ENCODE data around the gene TAF3.

TAF3 gene

DNA sequence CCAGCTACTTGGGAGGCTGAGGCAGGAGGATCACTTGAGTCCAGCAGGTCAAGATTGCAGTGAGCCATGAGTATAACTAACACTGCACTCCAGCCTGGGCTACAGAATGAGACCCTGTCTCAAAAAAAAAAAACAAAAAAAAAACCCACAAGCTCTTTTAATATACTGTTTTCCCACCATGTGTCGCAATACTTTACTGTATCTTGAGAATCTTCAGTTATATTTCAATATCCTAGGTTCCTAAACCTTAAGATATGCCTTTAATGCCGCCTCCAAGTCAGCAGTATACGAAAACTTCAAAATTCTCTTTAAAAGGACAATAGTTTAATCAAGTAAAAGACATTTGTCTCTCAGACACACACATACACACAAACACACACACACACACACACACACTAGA is 62.8 kb downstream of the TAF3 start:
- DNase-seq, result no peak

GRCh38 chr10:7886056-7886455 is 67.8 kb downstream of the TAF3 start:
- no peak for DNase-seq

DNA sequence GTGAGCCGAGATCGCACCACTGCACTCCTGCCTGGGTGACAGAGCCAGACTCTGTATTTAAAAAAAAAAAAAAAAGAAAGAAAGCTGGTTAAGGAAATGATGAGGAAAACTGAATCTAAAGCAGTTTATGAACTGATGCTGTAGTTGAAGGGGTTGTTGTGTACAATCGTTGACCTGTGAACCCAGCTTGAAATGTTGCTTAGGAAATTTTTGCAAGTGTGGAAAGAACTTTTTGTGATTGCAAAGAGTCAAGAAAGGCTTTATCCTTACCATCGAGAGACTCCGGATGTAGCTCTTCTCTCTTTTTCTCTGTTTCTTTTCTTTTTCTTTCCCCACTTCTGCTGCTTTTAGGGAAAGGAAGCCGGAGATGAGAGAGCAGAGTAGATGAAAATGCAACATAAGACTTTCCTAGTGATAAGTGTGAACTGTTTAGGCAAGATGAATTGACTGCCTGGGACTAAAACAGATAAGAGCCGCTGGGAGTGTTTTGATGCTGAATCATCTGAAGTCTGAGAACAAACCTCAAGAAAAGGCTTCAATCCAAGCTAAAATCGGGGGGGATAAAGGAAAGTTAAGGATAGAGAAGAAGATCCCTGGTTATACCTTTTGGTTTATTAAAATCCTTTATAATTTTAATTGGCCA is 69.0 kb downstream of the TAF3 start:
- DNase-seq, result no peak

DNA sequence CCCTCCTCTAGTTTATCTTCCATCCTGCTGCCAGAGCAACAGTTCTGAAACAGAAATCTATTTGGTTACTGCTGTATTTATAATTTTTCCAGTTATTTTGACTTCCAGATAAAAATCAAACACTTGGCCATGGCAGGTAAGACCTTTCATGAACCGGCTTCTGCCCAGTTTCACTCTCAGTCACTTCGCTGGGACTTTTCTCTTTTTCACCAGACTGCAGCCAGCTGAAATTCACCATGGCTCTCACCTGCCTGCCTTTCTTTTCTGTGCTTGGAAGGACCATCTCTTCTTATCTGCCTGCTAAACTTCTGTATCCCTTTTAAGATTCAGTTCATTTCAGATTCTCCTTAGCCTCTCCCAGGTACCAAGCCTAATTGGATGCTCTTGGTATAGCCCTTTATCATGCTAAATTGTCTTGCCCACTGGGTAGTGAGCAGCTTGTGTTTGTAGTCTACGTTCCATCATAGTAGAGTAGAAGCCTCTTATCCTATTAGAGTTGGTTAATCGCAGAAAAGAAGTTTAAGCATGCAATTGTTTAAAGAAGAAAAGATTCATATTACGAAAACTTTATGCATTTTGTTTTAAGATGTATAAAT is 71.7 kb downstream of the TAF3 start:
- no peak for DNase-seq

DNA sequence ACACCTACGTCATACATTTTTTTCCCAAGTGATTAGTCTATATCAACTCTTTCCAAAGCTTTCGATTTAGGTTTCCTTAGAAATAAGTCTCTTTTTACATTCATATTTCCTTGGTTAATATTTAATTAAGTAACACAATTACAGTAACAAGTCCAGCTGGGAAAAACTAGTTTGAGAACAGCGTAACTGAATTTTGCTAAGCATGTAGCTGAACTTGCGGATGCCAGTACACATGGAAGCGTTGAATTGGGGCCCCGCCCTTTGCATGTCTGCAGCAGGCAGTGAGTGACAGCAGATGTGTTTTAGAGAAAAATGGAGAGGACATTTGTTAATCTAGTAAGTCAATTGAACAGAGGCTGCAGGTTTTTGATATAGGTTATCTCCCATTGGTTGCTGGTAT is 72.5 kb downstream of the TAF3 start:
- DNase-seq, result no peak

- no peak for DNase-seq
Measured at GRCh38 chr10:7891634-7892033, 73.3 kb downstream of the TAF3 start.

GRCh38 chr10:7892146-7892545 is 73.8 kb downstream of the TAF3 start:
- no peak for DNase-seq

DNA sequence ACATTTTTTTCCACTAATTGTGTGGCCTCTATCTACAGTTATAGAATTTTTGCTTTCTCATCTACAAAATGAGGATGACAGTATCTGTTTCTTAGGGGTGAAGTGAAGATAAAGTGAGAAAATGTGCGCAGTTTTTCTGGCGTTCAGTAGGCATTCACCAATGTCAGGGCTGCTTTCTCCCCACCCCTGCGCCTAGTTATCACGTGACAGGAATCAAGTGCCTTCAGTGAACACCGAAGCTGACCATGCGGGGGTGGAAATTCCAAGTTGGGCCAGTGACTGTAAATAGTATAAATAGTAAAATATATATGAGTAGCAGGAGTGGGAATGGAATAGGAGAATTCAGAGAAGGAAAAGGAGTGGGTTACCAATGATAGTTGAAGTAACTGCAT is 77.4 kb downstream of the TAF3 start:
- no peak for DNase-seq

DNA sequence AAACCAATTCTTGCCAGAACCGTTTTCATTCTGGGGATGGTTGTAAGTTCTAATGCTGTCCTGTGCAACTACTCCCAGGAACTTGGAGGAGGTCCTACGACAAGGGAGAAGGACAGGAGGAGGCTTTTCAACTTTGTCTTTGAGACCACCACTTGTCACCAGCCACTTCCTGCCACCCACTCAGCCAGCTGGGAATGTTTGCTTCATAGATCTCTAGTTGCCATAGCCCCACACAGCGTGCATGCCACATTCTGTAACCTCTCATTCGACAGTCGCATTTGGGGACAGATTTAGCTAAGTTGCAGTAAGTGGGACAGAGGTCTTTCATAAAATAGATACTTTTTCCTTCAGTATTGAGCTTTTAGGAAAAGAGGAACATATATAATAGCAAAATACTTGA is 78.0 kb downstream of the TAF3 start:
- DNase-seq, result no peak

- no peak for DNase-seq
Measured at GRCh38 chr10:7901256-7901655, 83.0 kb downstream of the TAF3 start.

DNA sequence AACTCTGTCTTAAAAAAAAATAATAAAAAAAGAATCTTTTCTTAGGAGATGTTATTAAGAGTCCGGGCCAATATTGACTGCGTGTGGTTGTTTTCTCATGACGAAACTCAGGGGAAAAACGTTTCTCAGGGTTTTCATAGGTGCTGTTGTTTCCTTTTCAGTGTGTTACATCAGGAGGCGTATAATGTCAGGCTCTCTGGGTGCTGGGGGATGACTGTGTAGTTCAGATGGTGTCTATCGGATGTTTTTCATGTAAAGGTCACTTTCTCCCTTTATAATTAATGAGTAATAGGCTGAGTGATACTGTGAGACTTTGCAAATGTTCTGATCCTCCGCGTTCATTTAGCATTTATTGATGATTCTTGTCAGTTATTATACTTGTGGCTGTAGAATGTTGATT is 84.1 kb downstream of the TAF3 start:
- DNase-seq, result no peak

- no peak for DNase-seq
Measured at GRCh38 chr10:7903851-7904250, 85.5 kb downstream of the TAF3 start.

GRCh38 chr10:7906128-7906527 is 87.8 kb downstream of the TAF3 start:
- DNase-seq, result no peak

DNA sequence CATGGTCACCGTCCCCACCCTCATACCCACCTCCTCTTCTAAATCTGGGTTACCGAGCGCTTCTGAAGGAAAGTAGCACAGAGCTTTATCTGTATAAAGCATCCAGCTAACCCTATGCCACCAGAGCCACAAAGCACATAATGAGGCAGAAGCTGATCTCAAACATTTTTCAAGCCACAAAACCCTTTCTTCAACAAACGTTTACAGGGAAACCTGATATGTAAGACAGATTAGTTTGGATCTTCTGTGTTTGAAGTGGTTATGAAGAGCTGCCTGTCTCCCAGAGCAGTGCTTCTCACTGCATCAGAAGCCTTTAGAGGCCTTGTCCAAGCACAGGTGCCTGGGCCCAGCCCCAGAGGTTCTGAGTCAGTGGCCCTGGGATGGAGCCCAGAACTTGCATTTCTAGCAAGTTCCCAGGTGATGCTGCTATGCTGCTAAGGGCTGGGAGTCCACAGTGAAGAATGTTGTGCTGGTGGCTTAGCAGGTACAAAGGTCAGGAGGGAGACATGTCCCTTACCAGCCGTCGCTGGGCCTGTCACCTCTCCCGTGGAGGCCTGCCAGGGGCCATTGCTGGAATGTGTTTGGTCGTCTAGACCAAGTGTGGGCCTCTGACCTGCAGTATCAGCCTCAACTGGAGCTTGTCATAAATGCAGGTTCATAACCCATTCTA is 90.4 kb downstream of the TAF3 start:
- DNase-seq, result no peak

GRCh38 chr10:7913126-7913872 is 95.0 kb downstream of the TAF3 start:
- DNase-seq, result no peak

DNA sequence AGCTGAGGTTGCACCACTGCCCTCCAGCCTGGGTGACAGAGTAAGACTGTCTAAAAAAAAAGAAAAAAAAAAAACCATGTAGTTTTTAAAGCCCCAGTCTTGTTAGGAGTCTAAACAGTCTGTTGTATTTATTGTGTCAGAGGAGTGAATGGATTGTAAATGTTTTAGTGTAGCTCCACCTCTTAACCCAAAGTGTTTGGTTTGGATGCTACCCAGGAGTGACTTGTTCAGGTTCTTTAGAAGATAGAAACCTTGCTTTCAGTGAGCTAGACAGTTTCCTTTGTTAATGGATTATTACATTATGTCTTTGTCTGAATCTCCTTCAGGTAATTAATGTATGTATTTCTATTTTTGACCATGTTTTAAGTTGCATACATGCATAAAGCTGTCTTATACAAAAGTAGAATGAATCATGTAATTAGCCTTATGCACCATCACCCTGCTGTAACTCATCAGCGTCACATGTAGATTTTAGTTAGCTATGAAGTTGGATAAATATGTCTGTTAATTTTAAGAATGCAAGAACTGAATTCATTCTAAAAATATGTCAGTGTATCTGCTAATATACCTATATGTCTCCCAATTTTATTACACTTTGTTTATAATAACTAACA is 97.7 kb downstream of the TAF3 start:
- no peak for DNase-seq

GRCh38 chr10:7917736-7918135 is 99.4 kb downstream of the TAF3 start:
- DNase-seq, result no peak

DNA sequence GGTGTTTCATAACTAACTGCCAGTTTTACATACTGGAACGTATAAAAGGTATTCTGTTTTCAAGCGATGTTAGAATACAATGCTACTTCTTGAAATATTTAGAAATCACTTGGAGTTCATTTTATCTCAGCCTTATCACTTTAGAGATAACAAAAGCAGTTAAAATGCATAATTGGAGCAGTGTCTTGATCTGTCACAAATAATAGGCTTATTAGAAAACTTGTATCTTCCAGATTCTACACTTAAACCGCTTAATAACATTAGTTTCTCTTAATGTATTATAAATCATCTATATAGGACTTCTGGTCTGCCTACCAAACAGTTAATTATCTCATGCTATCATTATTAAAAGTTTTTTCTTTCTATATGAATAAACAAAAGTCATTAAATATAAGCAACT is 104.4 kb downstream of the TAF3 start:
- DNase-seq, result no peak

DNA sequence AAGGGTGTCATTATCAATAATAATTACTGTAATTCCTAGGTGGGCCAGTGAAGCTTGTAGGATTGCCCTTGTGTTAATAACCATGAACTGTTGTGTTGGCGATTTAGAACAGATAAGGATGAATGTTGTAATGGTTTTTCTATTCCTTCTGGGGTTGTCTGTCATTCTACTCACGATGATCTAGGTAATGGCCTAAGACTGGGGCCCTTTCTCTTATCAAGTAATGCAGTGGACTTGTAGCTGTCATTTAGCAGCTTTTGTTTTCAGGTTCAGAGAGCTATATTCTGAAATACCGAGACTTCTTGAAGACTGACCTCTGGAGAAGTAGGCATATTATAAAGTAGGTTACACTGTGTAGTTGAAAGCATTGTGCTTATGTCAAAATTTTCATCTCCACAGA is 110.2 kb downstream of the TAF3 start:
- DNase-seq, result no peak

GRCh38 chr10:7932301-7933036 is 114.2 kb downstream of the TAF3 start:
- no peak for DNase-seq

GRCh38 chr10:7933262-7933661 is 115.0 kb downstream of the TAF3 start:
- DNase-seq, result no peak

DNA sequence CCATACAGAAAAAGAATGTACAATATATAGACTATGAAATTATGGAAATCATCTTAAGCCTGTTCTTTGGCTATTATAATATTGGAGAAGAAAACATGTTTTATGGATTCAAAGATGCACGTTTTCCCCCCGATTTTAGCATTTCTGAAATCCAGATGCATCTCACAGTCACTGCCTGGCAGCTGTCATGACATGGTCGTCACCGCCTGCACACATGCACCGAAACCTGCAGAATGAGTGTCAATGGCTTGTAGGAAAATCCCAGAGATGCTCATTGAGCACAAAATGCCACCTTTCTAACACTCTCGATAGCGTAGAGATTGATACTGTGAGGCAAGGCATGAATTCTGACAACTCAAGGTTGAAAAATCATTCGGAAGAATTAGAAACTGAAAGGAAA is 115.5 kb downstream of the TAF3 start:
- DNase-seq, result no peak

Measured in NCI-H1930 (cell line).